Liver (tissue), 9 donors: ENCODE measurements around the gene AJM1. TPM values are rescaled to one million over a fixed set of nuclear protein-coding genes. Genes with fewer than 3 reads are reported as not detected.

ENCODE experiments used
- DNase-seq: peaks from one replicate; pipeline ENCODE4 v3.0.0-alpha.2; 2017; ENCODE audit warnings: low spot score
- H3K27ac ChIP-seq, 2 donors: one replicate each; pipeline ENCODE4 v1.7.0; 2013; ENCODE audit warnings: inconsistent platforms in 2 of 2, low read length in 2 of 2, control low read depth in 1 of 2, low read depth in 1 of 2, mild to moderate bottlenecking in 1 of 2
- H3K27me3 ChIP-seq, 4 donors: one replicate each; pipeline versions ENCODE4 v1.6.1 to v1.7.0; 2013; ENCODE audit warnings: low read length in 3 of 4, inconsistent platforms in 1 of 4, mild to moderate bottlenecking in 1 of 4, moderate library complexity in 1 of 4; ENCODE audit not compliant: control insufficient read depth in 4 of 4, insufficient read depth in 4 of 4
- H3K36me3 ChIP-seq, 4 donors: one replicate each; pipeline versions ENCODE4 v1.6.1 to v1.7.0; 2013; ENCODE audit warnings: low read length in 3 of 4, mild to moderate bottlenecking in 3 of 4, low read depth in 1 of 4, moderate library complexity in 1 of 4; ENCODE audit not compliant: control insufficient read depth in 4 of 4, insufficient read depth in 3 of 4
- H3K4me1 ChIP-seq, 4 donors: one replicate each; pipeline versions ENCODE4 v1.6.1 to v1.7.0; 2013; ENCODE audit warnings: low read length in 3 of 4, mild to moderate bottlenecking in 3 of 4, moderate library complexity in 1 of 4; ENCODE audit not compliant: control insufficient read depth in 4 of 4, insufficient read depth in 4 of 4
- H3K4me3 ChIP-seq, 3 donors: one replicate each; pipeline versions ENCODE4 v1.6.1 to v1.7.0; 2013; ENCODE audit warnings: low read length in 3 of 3, control low read depth in 1 of 3, low read depth in 1 of 3, mild to moderate bottlenecking in 1 of 3
- H3K9ac ChIP-seq, 2 donors: one replicate each; pipeline ENCODE4 v1.7.0; 2013; ENCODE audit warnings: low read length in 2 of 2, mild to moderate bottlenecking in 2 of 2, moderate library complexity in 2 of 2, control low read depth in 1 of 2, low read depth in 1 of 2
- H3K9me3 ChIP-seq, 4 donors: one replicate each; pipeline versions ENCODE4 v1.6.1 to v1.7.0; 2013; ENCODE audit warnings: low read length in 3 of 4; ENCODE audit not compliant: control insufficient read depth in 4 of 4
- CTCF ChIP-seq: fragments of 150-350 bp; IDR thresholded peaks from 2 replicates; pipeline ENCODE4 v1.5.1; 2017; ENCODE audit warnings: improper control_type of control experiment, low read depth, low read length; ENCODE audit not compliant: missing input control
- EGR1 ChIP-seq, 2 donors: IDR thresholded peaks; 2 replicates each; pipeline ENCODE4 v1.6.1; 2016 to 2018; ENCODE audit warnings: antibody characterized with exemption in 2 of 2, low read depth in 2 of 2
- FOXA1 ChIP-seq: IDR thresholded peaks from 2 replicates; pipeline ENCODE4 v1.6.1; 2016; ENCODE audit warnings: antibody characterized with exemption
- FOXA2 ChIP-seq: IDR thresholded peaks from 2 replicates; pipeline ENCODE4 v1.6.1; 2016; ENCODE audit warnings: antibody characterized with exemption
- GABPA ChIP-seq, 2 donors: IDR thresholded peaks in 1 of 2; conservative IDR thresholded peaks in 1 of 2; 2 replicates each; pipeline ENCODE4 v1.6.1; 2016; ENCODE audit warnings: antibody characterized with exemption in 2 of 2, mild to moderate bottlenecking in 1 of 2, moderate library complexity in 1 of 2
- JUND ChIP-seq, 2 donors: IDR thresholded peaks; 2 replicates each; pipeline ENCODE4 v1.6.1; 2016; ENCODE audit warnings: antibody characterized with exemption in 2 of 2
- MAX ChIP-seq: IDR thresholded peaks from 2 replicates; pipeline ENCODE4 v1.6.1; 2016; ENCODE audit warnings: antibody characterized with exemption
- NR2F2 ChIP-seq: IDR thresholded peaks from 2 replicates; pipeline ENCODE4 v1.6.1; 2016; ENCODE audit warnings: antibody characterized with exemption
- RAD21 ChIP-seq, 2 donors: IDR thresholded peaks; 2 replicates each; pipeline ENCODE4 v1.6.1; 2016; ENCODE audit warnings: antibody characterized with exemption in 2 of 2, mild to moderate bottlenecking in 2 of 2
- RXRA ChIP-seq, 2 donors: IDR thresholded peaks; 2 replicates each; pipeline ENCODE4 v1.6.1; 2017 to 2018; ENCODE audit warnings: antibody characterized with exemption in 2 of 2, mild to moderate bottlenecking in 1 of 2
- SP1 ChIP-seq: IDR thresholded peaks from 2 replicates; pipeline ENCODE4 v1.6.1; 2018; ENCODE audit warnings: antibody characterized with exemption, mild to moderate bottlenecking
- TAF1 ChIP-seq: conservative IDR thresholded peaks from 2 replicates; pipeline ENCODE4 v1.6.1; 2016; ENCODE audit warnings: antibody characterized with exemption, mild to moderate bottlenecking
- YY1 ChIP-seq: IDR thresholded peaks from 2 replicates; pipeline ENCODE4 v1.6.1; 2016; ENCODE audit warnings: antibody characterized with exemption, mild to moderate bottlenecking
- WGBS: extraction: QIAGEN DNeasy Blood & Tissue Kit; methylation state at CpG from one replicate; pipeline ENCODE4 v1.1.7; 2013; 5-methylcytosine and 5-hydroxymethylcytosine counted together
- polyA plus RNA-seq, 2 donors: library from polyadenylated mRNA; stranded (reverse) in 1 of 2; unstranded in 1 of 2; fragments of 200-250 nt in 1 of 2; fragments of >200 nt in 1 of 2; fragmentation: Nextera tagmentation in 1 of 2; extraction: Ambion mirVana in 1 of 2; gene quantifications; one replicate each; pipeline versions ENCODE4 v1.2.1 to v1.2.3, GENCODE V29; 2013 to 2015
- total RNA-seq, 2 donors: library from RNA; depleted of rRNA; stranded (reverse); fragments of >200 nt; gene quantifications; one replicate each; pipeline ENCODE4 v1.2.3, GENCODE V29; 2014
- TF ChIP-seq, protein P1 (sequence below): IDR thresholded peaks from 2 replicates; pipeline ENCODE4 v1.6.1; 2016; ENCODE audit warnings: antibody characterized with exemption, mild to moderate bottlenecking
- donor health status: healthy.
- donor health status: healthy.
- donor health status: healthy.
- donor health status: healthy.
- donor health status: healthy.

Gene AJM1
- total and polyA plus RNA-seq, 4 donors, result 0.56 to 2.3 (median 0.82) TPM

- Histone ChIP-seq H3K4me3 (no peak overlapping the region), H3K27ac (no peak overlapping the region), H3K9me3 (no peaks in the 10 kb centered on the region), H3K36me3 (peaks cover 0 to 2% (median under 1%) of the 10 kb centered on the region in 4 donors), H3K4me1 (peaks cover 10 to 37% (median 31%) of the 10 kb centered on the region in 4 donors), H3K9ac (no peak overlapping the region), H3K27me3 (no peaks in the 10 kb centered on the region)
- no peak for DNase-seq
- TF ChIP-seq GABPA (IDR thresholded peaks at IDR 0.05 in 1 of 2, conservative IDR thresholded peaks at IDR 0.05 in 1 of 2) (no peak), TAF1 (no peak), RXRA (IDR thresholded peaks at IDR 0.05) (no peak), EGR1 (IDR thresholded peaks at IDR 0.05; ENCODE audit: low read depth in 2 of 2) (no peak), NR2F2 (no peak), MAX (no peak), FOXA1 (no peak), YY1 (no peak), CTCF (no peak), RAD21 (IDR thresholded peaks at IDR 0.05) (no peak), SP1 (no peak), FOXA2 (no peak), JUND (IDR thresholded peaks at IDR 0.05) (no peak)
- TF ChIP-seq, protein P1, sequence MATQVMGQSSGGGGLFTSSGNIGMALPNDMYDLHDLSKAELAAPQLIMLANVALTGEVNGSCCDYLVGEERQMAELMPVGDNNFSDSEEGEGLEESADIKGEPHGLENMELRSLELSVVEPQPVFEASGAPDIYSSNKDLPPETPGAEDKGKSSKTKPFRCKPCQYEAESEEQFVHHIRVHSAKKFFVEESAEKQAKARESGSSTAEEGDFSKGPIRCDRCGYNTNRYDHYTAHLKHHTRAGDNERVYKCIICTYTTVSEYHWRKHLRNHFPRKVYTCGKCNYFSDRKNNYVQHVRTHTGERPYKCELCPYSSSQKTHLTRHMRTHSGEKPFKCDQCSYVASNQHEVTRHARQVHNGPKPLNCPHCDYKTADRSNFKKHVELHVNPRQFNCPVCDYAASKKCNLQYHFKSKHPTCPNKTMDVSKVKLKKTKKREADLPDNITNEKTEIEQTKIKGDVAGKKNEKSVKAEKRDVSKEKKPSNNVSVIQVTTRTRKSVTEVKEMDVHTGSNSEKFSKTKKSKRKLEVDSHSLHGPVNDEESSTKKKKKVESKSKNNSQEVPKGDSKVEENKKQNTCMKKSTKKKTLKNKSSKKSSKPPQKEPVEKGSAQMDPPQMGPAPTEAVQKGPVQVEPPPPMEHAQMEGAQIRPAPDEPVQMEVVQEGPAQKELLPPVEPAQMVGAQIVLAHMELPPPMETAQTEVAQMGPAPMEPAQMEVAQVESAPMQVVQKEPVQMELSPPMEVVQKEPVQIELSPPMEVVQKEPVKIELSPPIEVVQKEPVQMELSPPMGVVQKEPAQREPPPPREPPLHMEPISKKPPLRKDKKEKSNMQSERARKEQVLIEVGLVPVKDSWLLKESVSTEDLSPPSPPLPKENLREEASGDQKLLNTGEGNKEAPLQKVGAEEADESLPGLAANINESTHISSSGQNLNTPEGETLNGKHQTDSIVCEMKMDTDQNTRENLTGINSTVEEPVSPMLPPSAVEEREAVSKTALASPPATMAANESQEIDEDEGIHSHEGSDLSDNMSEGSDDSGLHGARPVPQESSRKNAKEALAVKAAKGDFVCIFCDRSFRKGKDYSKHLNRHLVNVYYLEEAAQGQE, result no peak
- 89% methylated on average over 14 of the region's 14 CpGs for WGBS
Observed at GRCh38 chr9:136794281-136794999, 47.8 kb upstream of the AJM1 start.

DNA sequence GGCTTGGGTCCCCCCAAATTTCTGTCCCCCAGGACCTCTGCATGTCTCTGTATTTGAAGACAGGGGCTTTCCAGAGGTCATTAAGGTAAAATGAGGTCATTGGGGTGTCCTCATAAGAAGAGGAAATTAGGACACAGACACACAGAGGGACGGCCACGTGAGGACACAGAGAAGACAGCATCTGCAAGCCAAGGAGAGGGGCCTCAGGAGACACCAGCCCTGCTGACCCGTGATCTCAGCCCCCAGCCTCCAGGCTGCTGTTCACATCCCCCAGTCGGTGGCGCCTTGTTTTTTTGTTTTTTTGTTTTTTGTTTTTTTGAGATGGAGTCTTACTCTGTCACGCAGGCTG, 47.3 kb upstream of the AJM1 start:
- 64% methylated on average over 6 of the region's 6 CpGs for WGBS
- Histone ChIP-seq H3K9ac (no peak overlapping the region), H3K27me3 (no peaks in the 10 kb centered on the region), H3K9me3 (no peaks in the 10 kb centered on the region), H3K4me1 (peaks cover 15 to 40% (median 33%) of the 10 kb centered on the region in 4 donors), H3K36me3 (peaks cover 0 to 2% (median under 1%) of the 10 kb centered on the region in 4 donors), H3K27ac (no peak overlapping the region), H3K4me3 (no peak overlapping the region)
- TF ChIP-seq JUND (IDR thresholded peaks at IDR 0.05) (no peak), MAX (no peak)
- no peak for DNase-seq
